IPS-18c (cell line): ENCODE results near the gene NDUFC2.
"Not testable (repeated sequence)": the region's sequence is repeated elsewhere in the genome, so short reads cannot be mapped to it uniquely, and the experiment has no call there.

Experiments
- H3K4me3 ChIP-seq: 2 replicates; pipeline ENCODE4 v1.7.0; 2013; ENCODE audit warnings: low read depth, mild to moderate bottlenecking, low read length, moderate library complexity; ENCODE audit not compliant: insufficient read depth
- H3K9me3 ChIP-seq: one replicate; pipeline ENCODE4 v1.6.1; 2013; ENCODE audit warnings: mild to moderate bottlenecking, low read length, moderate library complexity; ENCODE audit not compliant: control insufficient read depth, insufficient read depth

The NDUFC2 gene

GRCh38 chr11:78062671-78063070 lies 17.0 kb downstream of the NDUFC2 start:
- peaks cover 2% of the 10 kb centered on the region for H3K9me3 ChIP-seq

GRCh38 chr11:78061921-78062311 lies 17.7 kb downstream of the NDUFC2 start:
- Histone ChIP-seq H3K9me3 (peaks cover 2% of the 10 kb centered on the region), H3K4me3 (no peak overlapping the region)

More at GRCh38 chr11:78062671-78063070, 17.0 kb downstream of the NDUFC2 start:
- H3K4me3 ChIP-seq = no peak overlapping the region

GRCh38 chr11:78061088-78061920 lies 18.4 kb downstream of the NDUFC2 start:
- no peak overlapping the region for H3K4me3 ChIP-seq
- H3K9me3 ChIP-seq = no peaks in the 10 kb centered on the region

DNA sequence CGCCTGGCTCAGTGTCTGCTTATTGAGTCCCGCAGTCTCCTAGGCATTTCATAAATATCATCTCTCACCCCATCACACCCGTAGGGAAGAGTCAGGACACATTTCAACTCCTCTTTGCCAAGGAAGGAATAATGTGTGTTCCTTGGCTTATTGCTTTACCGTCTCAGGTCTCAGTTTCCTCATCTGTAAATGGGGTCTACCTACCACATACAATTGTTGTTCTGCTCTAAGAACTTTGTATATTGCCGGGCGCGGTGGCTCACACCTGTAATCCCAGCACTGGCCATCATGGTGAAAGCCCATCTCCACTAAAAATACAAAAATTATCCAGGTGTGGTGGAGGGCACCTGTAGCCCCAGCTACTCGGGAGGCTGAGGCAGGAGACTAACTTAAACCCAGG lies 19.1 kb downstream of the NDUFC2 start:
- Histone ChIP-seq H3K9me3 (no peaks in the 10 kb centered on the region), H3K4me3 (no peak overlapping the region)

- H3K9me3 ChIP-seq, H3K4me3 ChIP-seq: not testable (repeated sequence)
Observed at GRCh38 chr11:78059749-78060328, 19.8 kb downstream of the NDUFC2 start.

DNA sequence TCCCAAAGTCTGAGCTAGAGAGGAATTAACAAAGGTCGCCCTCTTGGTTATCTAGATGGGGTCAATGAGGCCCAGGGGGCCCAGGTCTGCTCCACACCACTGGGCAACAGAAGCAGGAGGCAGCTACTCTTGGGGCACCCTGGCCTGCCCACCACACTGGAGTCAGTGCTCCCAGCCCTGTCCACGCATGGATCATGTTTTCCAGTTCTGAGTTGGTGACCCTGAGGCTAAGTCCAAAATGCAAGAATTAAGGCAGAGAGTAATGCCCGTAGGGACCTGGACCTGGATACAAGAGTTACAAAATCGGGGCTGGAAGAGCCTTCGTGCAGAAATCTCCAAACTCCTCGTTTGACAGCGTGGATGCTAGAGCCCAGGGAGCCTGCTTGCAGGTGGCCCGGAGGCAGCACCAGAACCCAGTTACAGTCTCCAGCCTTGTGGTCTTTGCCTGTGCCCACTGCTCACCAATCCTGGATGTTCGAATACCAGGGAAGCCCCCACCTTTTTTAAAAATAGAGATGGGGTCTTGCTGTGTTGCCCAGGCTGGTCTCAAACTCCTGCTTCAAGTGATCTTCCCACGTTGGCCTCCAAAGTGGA lies 22.1 kb downstream of the NDUFC2 start:
- no peaks in the 10 kb centered on the region for H3K9me3 ChIP-seq

GRCh38 chr11:78056093-78056492 lies 23.6 kb downstream of the NDUFC2 start:
- Histone ChIP-seq H3K4me3 (no peak overlapping the region), H3K9me3 (no peaks in the 10 kb centered on the region)

More for the DNA sequence above, 22.1 kb downstream of the NDUFC2 start:
- H3K4me3 ChIP-seq = no peak overlapping the region

DNA sequence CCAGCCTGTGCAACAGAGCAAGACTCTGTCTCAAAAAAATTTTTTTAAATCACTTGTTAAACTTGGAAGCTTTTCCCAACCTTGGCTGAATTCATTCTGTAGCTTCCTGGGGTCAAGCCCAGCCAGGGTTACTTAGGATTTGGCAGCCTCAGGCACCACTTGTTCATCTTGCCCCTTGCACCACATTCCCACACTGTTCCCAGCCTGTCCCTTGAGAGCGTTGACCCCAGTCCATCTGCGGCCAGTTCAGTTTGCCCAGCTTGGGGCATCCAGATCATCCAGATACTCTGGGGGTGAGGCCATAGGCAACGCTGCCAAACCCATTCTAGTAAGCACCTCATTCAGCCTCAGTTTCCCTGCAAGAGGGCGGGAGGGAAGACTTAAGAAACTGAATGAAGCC lies 24.7 kb downstream of the NDUFC2 start:
- Histone ChIP-seq H3K4me3 (no peak overlapping the region), H3K9me3 (no peaks in the 10 kb centered on the region)

DNA sequence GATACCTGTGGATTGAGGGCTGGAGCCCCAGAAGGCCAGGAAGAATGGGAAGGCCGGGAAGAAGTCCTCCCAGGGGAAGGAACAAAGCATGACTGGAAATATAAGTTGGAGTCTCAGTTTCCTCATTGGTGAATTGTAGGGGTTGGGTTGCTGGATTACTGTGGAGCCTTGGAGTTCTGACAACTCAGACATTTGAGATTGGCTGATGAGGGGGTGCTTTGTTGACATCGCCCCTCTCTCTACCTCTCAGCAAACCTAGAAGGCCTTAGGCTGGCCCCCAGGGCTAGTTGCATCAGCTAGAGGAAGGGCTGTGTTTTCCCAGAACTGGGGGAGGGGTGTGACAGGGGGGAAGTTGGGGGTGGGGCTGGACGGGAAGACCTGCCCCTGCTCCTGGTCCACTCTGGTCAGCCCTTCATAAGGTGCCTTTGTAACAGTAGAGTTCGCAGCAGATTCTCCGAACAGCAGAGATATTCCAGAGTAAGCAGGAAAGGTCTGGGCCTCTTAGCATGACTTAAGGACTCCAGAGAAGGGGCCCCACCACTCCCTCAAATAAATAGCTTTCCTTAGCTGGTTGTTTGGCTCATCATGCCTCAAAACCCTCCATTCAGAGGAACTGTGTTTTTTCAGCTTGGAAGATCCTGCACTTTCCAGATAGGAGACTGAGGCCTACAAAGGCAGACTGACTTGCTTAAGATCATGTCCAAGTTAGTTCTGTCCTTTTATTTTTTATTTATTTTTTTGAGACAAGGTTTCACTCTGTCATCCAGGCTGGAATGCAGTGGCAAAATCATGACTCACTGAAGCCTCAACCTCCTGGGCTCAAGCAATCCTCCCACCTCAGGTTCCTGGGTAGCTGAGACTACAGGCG lies 28.5 kb downstream of the NDUFC2 start:
- Histone ChIP-seq H3K9me3 (no peaks in the 10 kb centered on the region), H3K4me3 (no peak overlapping the region)

- no peaks in the 10 kb centered on the region for H3K9me3 ChIP-seq
Observed at GRCh38 chr11:78049348-78049747, 30.3 kb downstream of the NDUFC2 start.

DNA sequence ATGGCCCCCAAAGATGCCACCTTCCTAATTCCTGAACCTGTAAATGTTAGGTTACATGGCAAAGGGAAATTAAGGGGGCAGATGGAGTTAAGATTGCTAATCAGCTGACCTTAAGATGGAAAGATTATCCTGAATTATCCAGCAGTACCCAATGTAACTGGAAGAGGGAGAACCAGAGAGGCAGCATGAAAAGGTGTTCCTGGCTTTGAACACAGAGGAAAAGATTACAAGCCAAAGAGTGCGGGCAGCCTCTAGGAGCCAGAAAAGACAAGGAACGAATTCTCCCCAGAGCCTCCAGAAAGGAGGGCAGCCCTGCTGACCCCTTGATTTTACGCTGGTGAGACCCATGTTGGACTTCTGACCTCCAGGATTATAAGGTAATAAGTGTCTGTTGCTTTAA lies 31.1 kb downstream of the NDUFC2 start:
- no peak overlapping the region for H3K4me3 ChIP-seq
- peaks cover 1% of the 10 kb centered on the region for H3K9me3 ChIP-seq

More at GRCh38 chr11:78049348-78049747, 30.3 kb downstream of the NDUFC2 start:
- H3K4me3 ChIP-seq = no peak overlapping the region

GRCh38 chr11:78046486-78046854 lies 33.2 kb downstream of the NDUFC2 start:
- no peak overlapping the region for H3K4me3 ChIP-seq
- H3K9me3 ChIP-seq = peaks cover 2% of the 10 kb centered on the region

DNA sequence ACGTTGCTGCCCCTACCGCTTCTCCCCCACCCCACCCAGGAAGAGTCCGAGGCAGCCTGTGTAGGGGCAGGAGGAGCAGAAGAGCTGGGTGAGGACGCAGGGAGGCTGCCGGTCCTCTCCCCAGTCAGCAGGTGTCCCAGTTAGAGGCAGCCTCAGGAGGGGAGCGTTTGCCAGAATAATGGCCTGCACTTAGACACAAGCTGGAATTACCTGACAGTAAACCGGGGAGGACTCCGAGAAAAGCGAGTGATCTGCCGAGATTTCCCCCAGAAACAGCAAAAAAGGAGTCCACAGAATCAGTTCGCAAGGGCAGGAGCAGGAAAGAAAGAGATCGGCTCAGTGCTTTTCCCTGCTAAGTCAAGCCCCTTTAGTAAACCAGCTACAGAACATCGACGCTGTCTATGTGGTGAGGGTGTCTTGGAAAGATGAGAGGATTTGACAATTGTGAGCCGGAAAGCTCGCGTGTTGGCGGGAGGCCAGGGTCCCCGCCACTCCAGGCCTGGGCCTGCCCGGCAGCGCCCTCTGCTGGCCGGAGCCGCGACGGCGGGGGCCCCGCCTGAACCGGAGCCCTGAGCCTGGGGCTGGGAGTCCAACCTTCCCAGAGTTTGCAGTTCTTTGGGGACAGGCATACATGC lies 33.7 kb downstream of the NDUFC2 start:
- peak overlapping the region; percentile 2; the same call in 1 of the 2 replicates for H3K4me3 ChIP-seq
- peaks cover 2% of the 10 kb centered on the region for H3K9me3 ChIP-seq

GRCh38 chr11:78044706-78045105 lies 35.0 kb downstream of the NDUFC2 start:
- H3K4me3 ChIP-seq = no peak overlapping the region

DNA sequence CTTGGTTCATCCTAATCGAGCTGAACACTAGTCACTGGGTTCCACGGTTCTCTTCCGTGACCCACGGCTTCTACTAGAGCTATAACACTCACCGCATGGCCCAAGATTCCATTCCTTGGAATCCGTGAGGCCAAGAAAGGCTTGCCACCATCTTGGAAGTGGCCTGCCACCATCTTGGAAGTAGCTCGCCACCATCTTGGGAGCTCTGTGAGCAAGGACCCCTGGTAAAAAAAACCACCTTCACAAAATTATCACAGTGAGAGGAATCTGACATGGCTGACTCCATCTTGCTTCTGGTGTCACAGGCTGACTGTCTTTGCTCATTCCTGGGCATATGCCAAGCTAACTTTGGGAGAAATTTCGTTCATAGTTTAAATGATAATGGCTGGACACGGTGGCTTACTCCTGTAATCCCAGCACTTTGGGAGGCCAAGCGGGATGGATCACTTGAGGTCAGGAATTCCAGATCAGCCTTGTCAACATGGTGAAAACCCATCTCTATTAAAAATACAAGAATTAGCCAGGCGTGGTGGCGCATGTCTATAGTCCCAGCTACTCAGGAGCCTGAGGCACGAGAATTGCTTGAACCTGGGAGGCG lies 37.7 kb downstream of the NDUFC2 start:
- Histone ChIP-seq H3K4me3 (no peak overlapping the region), H3K9me3 (peaks cover 2% of the 10 kb centered on the region)

More at GRCh38 chr11:78044706-78045105, 35.0 kb downstream of the NDUFC2 start:
- peaks cover 2% of the 10 kb centered on the region for H3K9me3 ChIP-seq

- not testable (repeated sequence) for H3K9me3 ChIP-seq, H3K4me3 ChIP-seq
Observed at GRCh38 chr11:78041380-78041719, 38.3 kb downstream of the NDUFC2 start.
